ENCODE data around the gene ADARB2. TPM values are rescaled to one million over a fixed set of nuclear protein-coding genes. Genes with fewer than 3 reads are reported as not detected.

ADARB2 gene
- total and polyA plus RNA-seq, 2 experiments from 2014 or later: 2.0 to 5.0 TPM

- TF ChIP-seq, protein P1, sequence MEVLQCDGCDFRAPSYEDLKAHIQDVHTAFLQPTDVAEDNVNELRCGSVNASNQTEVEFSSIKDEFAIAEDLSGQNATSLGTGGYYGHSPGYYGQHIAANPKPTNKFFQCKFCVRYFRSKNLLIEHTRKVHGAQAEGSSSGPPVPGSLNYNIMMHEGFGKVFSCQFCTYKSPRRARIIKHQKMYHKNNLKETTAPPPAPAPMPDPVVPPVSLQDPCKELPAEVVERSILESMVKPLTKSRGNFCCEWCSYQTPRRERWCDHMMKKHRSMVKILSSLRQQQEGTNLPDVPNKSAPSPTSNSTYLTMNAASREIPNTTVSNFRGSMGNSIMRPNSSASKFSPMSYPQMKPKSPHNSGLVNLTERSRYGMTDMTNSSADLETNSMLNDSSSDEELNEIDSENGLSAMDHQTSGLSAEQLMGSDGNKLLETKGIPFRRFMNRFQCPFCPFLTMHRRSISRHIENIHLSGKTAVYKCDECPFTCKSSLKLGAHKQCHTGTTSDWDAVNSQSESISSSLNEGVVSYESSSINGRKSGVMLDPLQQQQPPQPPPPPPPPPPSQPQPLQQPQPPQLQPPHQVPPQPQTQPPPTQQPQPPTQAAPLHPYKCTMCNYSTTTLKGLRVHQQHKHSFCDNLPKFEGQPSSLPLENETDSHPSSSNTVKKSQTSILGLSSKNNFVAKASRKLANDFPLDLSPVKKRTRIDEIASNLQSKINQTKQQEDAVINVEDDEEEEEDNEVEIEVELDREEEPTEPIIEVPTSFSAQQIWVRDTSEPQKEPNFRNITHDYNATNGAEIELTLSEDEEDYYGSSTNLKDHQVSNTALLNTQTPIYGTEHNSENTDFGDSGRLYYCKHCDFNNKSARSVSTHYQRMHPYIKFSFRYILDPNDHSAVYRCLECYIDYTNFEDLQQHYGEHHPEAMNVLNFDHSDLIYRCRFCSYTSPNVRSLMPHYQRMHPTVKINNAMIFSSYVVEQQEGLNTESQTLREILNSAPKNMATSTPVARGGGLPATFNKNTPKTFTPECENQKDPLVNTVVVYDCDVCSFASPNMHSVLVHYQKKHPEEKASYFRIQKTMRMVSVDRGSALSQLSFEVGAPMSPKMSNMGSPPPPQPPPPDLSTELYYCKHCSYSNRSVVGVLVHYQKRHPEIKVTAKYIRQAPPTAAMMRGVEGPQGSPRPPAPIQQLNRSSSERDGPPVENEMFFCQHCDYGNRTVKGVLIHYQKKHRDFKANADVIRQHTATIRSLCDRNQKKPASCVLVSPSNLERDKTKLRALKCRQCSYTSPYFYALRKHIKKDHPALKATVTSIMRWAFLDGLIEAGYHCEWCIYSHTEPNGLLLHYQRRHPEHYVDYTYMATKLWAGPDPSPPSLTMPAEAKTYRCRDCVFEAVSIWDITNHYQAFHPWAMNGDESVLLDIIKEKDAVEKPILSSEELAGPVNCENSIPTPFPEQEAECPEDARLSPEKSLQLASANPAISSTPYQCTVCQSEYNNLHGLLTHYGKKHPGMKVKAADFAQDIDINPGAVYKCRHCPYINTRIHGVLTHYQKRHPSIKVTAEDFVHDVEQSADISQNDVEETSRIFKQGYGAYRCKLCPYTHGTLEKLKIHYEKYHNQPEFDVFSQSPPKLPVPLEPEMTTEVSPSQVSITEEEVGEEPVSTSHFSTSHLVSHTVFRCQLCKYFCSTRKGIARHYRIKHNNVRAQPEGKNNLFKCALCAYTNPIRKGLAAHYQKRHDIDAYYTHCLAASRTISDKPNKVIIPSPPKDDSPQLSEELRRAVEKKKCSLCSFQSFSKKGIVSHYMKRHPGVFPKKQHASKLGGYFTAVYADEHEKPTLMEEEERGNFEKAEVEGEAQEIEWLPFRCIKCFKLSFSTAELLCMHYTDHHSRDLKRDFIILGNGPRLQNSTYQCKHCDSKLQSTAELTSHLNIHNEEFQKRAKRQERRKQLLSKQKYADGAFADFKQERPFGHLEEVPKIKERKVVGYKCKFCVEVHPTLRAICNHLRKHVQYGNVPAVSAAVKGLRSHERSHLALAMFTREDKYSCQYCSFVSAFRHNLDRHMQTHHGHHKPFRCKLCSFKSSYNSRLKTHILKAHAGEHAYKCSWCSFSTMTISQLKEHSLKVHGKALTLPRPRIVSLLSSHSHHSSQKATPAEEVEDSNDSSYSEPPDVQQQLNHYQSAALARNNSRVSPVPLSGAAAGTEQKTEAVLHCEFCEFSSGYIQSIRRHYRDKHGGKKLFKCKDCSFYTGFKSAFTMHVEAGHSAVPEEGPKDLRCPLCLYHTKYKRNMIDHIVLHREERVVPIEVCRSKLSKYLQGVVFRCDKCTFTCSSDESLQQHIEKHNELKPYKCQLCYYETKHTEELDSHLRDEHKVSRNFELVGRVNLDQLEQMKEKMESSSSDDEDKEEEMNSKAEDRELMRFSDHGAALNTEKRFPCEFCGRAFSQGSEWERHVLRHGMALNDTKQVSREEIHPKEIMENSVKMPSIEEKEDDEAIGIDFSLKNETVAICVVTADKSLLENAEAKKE (CRISPR knock-in tag; IDR thresholded peaks at IDR 0.05): no peak
- TF ChIP-seq, protein P2, sequence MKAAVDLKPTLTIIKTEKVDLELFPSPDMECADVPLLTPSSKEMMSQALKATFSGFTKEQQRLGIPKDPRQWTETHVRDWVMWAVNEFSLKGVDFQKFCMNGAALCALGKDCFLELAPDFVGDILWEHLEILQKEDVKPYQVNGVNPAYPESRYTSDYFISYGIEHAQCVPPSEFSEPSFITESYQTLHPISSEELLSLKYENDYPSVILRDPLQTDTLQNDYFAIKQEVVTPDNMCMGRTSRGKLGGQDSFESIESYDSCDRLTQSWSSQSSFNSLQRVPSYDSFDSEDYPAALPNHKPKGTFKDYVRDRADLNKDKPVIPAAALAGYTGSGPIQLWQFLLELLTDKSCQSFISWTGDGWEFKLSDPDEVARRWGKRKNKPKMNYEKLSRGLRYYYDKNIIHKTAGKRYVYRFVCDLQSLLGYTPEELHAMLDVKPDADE (IDR thresholded peaks at IDR 0.05): no peak
- no peak for TF ChIP-seq CREB1 (CRISPR knock-in tag; IDR thresholded peaks at IDR 0.05; ENCODE audit: low read depth)
- no peak for TF ChIP-seq CTCF (conservative IDR thresholded peaks at IDR 0.05; ENCODE audit: low read depth in 2 of 2)
- TF ChIP-seq ZNF114 (CRISPR knock-in tag; IDR thresholded peaks at IDR 0.05): no peak
- no peak for TF ChIP-seq NANOG (IDR thresholded peaks at IDR 0.05; ENCODE audit: borderline replicate concordance)
- TF ChIP-seq EZH2phosphoT487 (IDR thresholded peaks at IDR 0.05; ENCODE audit: unreplicated experiment): no peak
Observed at GRCh38 chr10:1169186-1169885, 568.0 kb downstream of the ADARB2 start (continued).
